PC-9 (cell line): ENCODE results near the gene DNM1.

Source experiments
- EZH2 ChIP-seq: fragments of 200-600 bp; sonication (generic); IDR thresholded peaks from 2 replicates; pipeline ENCODE4 v1.8.0; 2017; ENCODE audit warnings: antibody characterized with exemption, low read depth
- TF ChIP-seq, protein P1 (sequence below): fragments of 200-600 bp; sonication (generic); conservative IDR thresholded peaks from 2 replicates; pipeline ENCODE4 v1.6.1; 2017; ENCODE audit warnings: mixed run types, antibody characterized with exemption, mild to moderate bottlenecking, moderate library complexity

DNA sequence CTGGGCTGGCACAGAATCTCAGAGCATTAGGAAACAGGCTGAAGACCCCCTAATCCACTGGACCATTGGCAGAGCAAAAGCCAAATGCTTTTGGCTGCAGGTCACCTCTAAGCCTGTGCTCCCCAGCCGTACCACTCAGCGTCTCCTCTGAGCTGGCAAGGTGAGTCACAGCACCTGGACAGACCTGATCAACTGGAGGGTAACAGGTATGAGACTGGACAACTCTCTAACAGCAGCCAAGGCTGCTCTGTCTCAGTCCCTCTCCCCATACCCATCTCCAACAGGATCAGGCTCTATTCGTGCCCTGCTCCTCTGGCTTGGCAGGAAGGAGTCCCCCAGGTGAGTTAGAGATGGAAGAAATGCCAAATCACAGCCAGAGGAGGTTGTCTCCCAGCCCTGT is 67.9 kb downstream of the DNM1 start:
- no peak for TF ChIP-seq EZH2
- TF ChIP-seq, protein P1, sequence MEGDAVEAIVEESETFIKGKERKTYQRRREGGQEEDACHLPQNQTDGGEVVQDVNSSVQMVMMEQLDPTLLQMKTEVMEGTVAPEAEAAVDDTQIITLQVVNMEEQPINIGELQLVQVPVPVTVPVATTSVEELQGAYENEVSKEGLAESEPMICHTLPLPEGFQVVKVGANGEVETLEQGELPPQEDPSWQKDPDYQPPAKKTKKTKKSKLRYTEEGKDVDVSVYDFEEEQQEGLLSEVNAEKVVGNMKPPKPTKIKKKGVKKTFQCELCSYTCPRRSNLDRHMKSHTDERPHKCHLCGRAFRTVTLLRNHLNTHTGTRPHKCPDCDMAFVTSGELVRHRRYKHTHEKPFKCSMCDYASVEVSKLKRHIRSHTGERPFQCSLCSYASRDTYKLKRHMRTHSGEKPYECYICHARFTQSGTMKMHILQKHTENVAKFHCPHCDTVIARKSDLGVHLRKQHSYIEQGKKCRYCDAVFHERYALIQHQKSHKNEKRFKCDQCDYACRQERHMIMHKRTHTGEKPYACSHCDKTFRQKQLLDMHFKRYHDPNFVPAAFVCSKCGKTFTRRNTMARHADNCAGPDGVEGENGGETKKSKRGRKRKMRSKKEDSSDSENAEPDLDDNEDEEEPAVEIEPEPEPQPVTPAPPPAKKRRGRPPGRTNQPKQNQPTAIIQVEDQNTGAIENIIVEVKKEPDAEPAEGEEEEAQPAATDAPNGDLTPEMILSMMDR = no peak
